Stimulated activated CD8-positive, alpha-beta memory T cell treated with anti-CD3 and anti-CD28 coated beads, Interleukin-4, amount 100 ng/mL, for 48 hours (primary cell): ENCODE measurements around the gene LYPD1.

Source experiments
- DNase-seq: peaks from one replicate; pipeline ENCODE4 v3.0.0-alpha.2; 2020

The LYPD1 gene

GRCh38 chr2:132632000-132632649 lies 37.9 kb downstream of the LYPD1 start:
- no peak for DNase-seq

DNA sequence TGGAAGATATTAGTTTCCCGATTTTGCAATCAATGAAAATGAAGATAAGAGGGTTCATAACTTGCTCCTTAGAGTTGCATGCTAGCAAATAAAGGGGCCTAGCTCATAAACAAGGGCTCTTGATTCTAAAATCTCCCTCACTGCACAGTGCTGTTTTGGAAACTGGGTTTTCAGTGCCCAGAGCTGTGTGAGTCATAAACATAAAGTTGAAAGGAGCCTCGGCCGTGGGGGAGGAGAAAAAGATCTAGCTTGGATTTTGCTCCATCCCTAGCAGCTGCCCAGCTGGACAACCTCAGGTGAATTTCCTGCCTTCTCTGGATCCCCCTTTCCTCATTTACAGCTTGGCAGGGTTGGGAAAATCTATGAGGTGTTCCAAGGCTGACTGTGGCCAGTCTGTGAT lies 42.5 kb downstream of the LYPD1 start:
- DNase-seq, result no peak

GRCh38 chr2:132623096-132623839 lies 46.7 kb downstream of the LYPD1 start:
- no peak for DNase-seq

GRCh38 chr2:132621131-132621875 lies 48.7 kb downstream of the LYPD1 start:
- no peak for DNase-seq

GRCh38 chr2:132620115-132620514 lies 49.9 kb downstream of the LYPD1 start:
- DNase-seq, result no peak

- DNase-seq, result no peak
Observed at GRCh38 chr2:132618734-132619133, 51.3 kb downstream of the LYPD1 start.

- DNase-seq, result no peak
Observed at GRCh38 chr2:132617989-132618388, 52.0 kb downstream of the LYPD1 start.

DNA sequence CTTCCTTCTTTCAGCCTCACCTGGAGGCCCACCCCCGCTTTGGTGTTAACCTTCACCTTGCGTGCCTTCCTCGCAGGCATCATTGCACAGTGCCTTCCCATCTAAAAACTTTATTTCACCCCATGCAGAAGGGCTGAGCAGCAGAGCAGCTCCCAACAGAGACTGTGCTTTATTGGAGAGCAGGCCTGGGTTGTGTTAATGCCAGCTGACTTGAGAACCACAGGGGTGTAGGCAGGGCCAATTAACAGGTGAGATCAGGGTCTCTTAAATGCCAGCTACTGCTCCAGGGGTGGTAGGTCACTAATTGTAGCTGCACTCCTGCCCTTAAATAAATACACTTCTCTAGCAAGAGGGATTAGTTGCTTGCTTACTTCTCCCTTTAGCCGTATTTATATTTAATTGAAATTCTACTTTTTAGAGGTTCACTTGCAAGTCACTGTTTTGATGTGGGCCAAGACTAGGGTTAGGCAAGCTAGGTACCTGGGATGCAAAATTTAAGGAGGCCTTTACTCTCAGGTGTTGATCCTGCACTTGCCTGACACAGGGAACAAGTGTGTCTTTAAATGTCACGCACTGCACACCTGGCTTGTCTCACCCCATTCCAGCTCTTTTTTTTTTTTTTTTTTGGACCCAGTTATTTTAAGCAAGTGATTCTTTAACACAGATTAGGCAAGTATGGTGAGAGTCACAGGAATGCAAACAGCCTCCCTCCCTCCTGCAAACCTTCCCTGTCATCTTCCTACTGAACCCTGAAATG lies 54.5 kb downstream of the LYPD1 start:
- no peak for DNase-seq

DNA sequence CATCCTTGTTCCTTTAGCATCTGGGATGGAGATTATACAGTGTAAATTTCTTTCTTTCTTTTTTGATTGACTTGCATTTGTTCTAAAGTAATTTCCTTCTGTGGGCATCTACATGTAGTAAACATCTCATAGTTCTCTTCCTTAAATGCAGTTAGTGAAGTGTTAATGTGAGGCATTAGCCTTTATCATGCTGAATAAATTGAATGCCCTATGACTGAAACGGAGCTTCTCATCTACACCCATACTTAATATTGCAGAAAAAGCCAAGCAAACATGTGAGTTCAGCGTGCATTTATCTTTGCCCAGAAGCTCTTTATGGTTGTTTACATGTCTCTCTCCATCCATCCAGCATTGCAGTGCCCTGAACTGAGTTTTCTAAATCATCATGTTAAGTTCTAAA lies 58.3 kb downstream of the LYPD1 start:
- no peak for DNase-seq

GRCh38 chr2:132609101-132609890 lies 60.7 kb downstream of the LYPD1 start:
- no peak for DNase-seq

- no peak for DNase-seq
Observed at GRCh38 chr2:132608311-132608710, 61.7 kb downstream of the LYPD1 start.

DNA sequence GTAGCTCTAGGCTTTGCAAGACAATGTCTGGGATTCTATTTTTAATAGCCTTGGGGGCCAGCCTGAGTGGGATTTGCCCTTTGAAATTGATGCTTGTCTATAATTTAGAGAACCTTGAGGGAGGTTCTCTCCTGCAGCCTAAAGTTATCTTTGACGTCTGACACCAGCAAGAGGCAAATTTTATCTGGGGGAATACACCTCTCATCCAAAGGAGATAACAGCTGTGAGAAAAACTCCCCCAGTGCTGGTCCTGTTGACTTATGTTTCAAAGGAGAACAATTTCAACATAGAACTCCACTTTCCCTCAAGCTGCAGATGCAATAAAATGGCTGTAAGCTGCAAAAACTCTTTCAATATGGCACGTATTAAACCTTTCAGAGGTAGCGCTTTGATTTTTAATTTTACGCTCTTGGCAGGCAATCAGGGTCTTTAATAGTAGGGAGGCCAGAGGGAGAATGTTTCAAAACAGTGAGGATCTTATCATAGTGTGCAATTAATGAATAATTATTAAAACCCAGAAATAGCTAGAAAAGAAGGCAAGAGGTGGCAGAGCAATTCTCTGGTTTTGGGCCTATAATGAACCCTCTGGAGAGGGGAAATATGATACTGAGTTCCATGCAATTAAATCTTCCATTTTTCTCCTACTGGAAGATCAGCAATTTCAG lies 62.4 kb downstream of the LYPD1 start:
- DNase-seq, result no peak

GRCh38 chr2:132606649-132607048 lies 63.4 kb downstream of the LYPD1 start:
- DNase-seq, result no peak

GRCh38 chr2:132605236-132606180 lies 64.5 kb downstream of the LYPD1 start:
- no peak for DNase-seq

DNA sequence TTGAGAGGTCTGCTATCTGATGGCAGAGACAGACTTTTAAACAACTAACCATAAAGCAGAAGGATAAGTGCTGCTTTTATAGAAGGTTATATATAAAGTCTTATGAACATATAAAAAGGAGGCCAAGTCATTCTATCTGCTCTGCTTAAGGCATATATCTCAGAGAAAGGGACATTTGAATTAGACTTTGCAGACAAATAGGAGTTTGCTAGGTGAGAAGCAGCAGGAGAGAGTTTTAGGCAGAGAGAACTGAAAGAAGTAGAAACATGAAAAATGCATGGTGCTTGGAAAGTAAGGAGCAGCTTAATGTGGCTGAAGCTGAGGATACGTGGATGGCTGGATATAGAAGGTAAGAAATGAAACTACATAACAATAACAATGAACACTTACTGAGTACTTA lies 65.4 kb downstream of the LYPD1 start:
- no peak for DNase-seq

GRCh38 chr2:132599556-132599955 lies 70.4 kb downstream of the LYPD1 start:
- no peak for DNase-seq

GRCh38 chr2:132598536-132598935 lies 71.5 kb downstream of the LYPD1 start:
- DNase-seq, result no peak

DNA sequence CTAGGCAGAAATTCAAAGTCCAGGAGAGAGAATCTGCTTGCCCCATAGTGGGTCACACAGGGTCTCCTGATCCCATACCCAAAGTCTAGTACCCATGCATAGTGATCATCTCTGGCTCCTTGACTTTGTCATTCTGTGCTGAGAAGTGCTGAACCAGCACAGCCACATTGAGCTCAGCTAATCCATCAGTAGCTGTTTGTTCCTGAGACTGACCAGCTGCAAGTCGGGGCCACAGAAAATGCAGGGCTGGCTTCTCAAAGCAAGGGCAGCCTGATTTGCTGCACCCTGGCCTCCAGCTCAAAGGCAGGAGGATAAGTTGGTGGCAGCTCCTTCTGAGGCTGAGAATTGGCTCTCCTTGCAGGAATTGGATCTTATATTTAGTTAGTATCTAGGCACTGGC lies 72.2 kb downstream of the LYPD1 start:
- DNase-seq, result no peak

DNA sequence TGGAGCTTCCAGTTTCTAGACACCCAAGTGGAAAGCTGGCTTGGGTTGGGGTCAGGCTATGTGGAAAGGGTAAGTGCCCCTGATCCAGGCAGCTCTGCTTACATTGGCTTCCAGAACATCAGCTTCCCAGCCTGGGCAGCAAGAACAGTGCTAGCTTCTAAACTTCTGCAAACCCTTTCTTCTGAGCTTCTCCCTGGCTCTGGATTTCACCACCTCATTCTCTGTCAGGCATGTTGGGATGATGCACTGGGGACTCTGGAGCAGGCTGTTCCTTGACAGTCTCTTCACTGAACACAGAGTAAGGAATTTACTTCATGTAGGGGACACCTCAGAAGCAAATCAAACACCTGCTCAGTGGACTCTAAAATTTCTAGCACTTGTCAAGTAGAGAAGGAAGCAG lies 72.8 kb downstream of the LYPD1 start:
- no peak for DNase-seq

- no peak for DNase-seq
Observed at GRCh38 chr2:132595693-132596092, 74.3 kb downstream of the LYPD1 start.

GRCh38 chr2:132595186-132595585 lies 74.8 kb downstream of the LYPD1 start:
- no peak for DNase-seq
